GM23338 (cell line): ENCODE data around the gene ZNF460. TPM values are rescaled to one million over a fixed set of nuclear protein-coding genes. Genes with fewer than 3 reads are reported as not detected.
"Not testable (repeated sequence)": the region's sequence is repeated elsewhere in the genome, so short reads cannot be mapped to it uniquely, and the experiment has no call there.

ENCODE experiments used
- ATAC-seq: fragments of 200-7000 bp; cut with Tn5 transposase; 3 replicates; pipeline ENCODE4 v1.9.1; 2020
- DNase-seq: peaks from one replicate; pipeline ENCODE4 v3.0.0-alpha.2; 2015; ENCODE audit warnings: low spot score
- H2AFZ ChIP-seq: fragments of 200-600 bp; sonication (generic); 2 replicates; pipeline ENCODE4 v1.8.0; 2016; ENCODE audit warnings: antibody characterized with exemption, mild to moderate bottlenecking, moderate library complexity
- H3F3A ChIP-seq: fragments of 200-600 bp; sonication (generic); replicated peaks from 2 replicates; pipeline ENCODE4 v1.8.0; 2017; ENCODE audit warnings: antibody characterized with exemption, mixed run types, low read depth
- H3K27ac ChIP-seq: fragments of 200-600 bp; sonication (generic); 2 replicates; pipeline ENCODE4 v1.6.1; 2016; ENCODE audit warnings: low read depth
- H3K27me3 ChIP-seq: fragments of 200-600 bp; sonication (generic); 2 replicates; pipeline ENCODE4 v1.8.0; 2016; ENCODE audit warnings: mild to moderate bottlenecking, mixed run types, moderate library complexity; ENCODE audit not compliant: insufficient read depth
- H3K36me3 ChIP-seq: fragments of 200-600 bp; sonication (generic); 2 replicates; pipeline ENCODE4 v1.8.0; 2016; ENCODE audit warnings: mild to moderate bottlenecking; ENCODE audit not compliant: insufficient read depth
- H3K4me1 ChIP-seq: fragments of 200-600 bp; sonication (generic); 2 replicates; pipeline ENCODE4 v1.8.0; 2016; ENCODE audit warnings: mild to moderate bottlenecking, moderate library complexity; ENCODE audit not compliant: insufficient read depth
- H3K4me2 ChIP-seq: fragments of 200-600 bp; sonication (generic); 2 replicates; pipeline ENCODE4 v1.7.1; 2017; ENCODE audit warnings: mixed run types
- H3K4me3 ChIP-seq: fragments of 200-600 bp; sonication (generic); 2 replicates; pipeline ENCODE4 v1.6.1; 2016; ENCODE audit warnings: mixed run types
- H3K79me2 ChIP-seq: fragments of 200-600 bp; sonication (generic); replicated peaks from 2 replicates; pipeline ENCODE4 v1.8.0; 2017; ENCODE audit warnings: mild to moderate bottlenecking; ENCODE audit not compliant: insufficient read depth
- H3K9me2 ChIP-seq: fragments of 200-600 bp; sonication (generic); 2 replicates; pipeline ENCODE4 v1.8.0; 2017; ENCODE audit not compliant: insufficient read depth
- H4K20me1 ChIP-seq: fragments of 200-600 bp; sonication (generic); replicated peaks from 2 replicates; pipeline ENCODE4 v1.8.0; 2017; ENCODE audit warnings: mild to moderate bottlenecking; ENCODE audit not compliant: insufficient read depth
- H3K27ac Mint-ChIP-seq: 2 replicates; pipeline ENCODE4 v1.8.0; 2020; ENCODE audit warnings: inconsistent platforms, mild to moderate bottlenecking, moderate library complexity, mixed read lengths
- H3K27me3 Mint-ChIP-seq: 3 replicates; pipeline ENCODE4 v1.8.0; 2022; ENCODE audit warnings: low read depth, mild to moderate bottlenecking, moderate library complexity, mixed read lengths, inconsistent platforms; ENCODE audit not compliant: insufficient read depth, poor library complexity
- H3K36me3 Mint-ChIP-seq: 3 replicates; pipeline ENCODE4 v1.8.0; 2021; ENCODE audit warnings: low read depth, mild to moderate bottlenecking, inconsistent platforms, moderate library complexity, mixed read lengths
- H3K4me1 Mint-ChIP-seq: 3 replicates; pipeline ENCODE4 v1.8.0; 2020; ENCODE audit warnings: mild to moderate bottlenecking, inconsistent platforms, mixed read lengths
- H3K4me3 Mint-ChIP-seq: 3 replicates; pipeline ENCODE4 v1.8.0; 2021; ENCODE audit warnings: moderate library complexity, mild to moderate bottlenecking, inconsistent platforms, mixed read lengths
- H3K9me3 Mint-ChIP-seq: 3 replicates; pipeline ENCODE4 v1.8.0; 2020; ENCODE audit warnings: moderate library complexity, mild to moderate bottlenecking, inconsistent platforms, mixed read lengths
- CREB1 ChIP-seq: fragments of 250-450 bp; sonication (Bioruptor Pico); IDR thresholded peaks from 2 replicates; pipeline ENCODE4 v1.5.0; 2020; ENCODE audit warnings: low read depth, mild to moderate bottlenecking, moderate library complexity
- CTCF ChIP-seq, 2 experiments: fragments of 200-600 bp in 1 of 2; sonication (generic) in 1 of 2; conservative IDR thresholded peaks; 2 replicates each; pipeline versions ENCODE4 v1.5.1 to v1.6.1; 2016 to 2017; ENCODE audit warnings: antibody characterized with exemption in 2 of 2, low read depth in 2 of 2, mild to moderate bottlenecking in 2 of 2, moderate library complexity in 1 of 2
- EZH2 ChIP-seq: fragments of 200-600 bp; sonication (generic); IDR thresholded peaks from one replicate; pipeline ENCODE4 v1.8.0; 2017; ENCODE audit warnings: antibody characterized with exemption, mild to moderate bottlenecking, low read depth; ENCODE audit not compliant: unreplicated experiment
- STAT1 ChIP-seq: IDR thresholded peaks from one replicate; pipeline ENCODE4 v1.6.1; 2016; ENCODE audit warnings: antibody characterized with exemption; ENCODE audit not compliant: unreplicated experiment
- ZNF462 ChIP-seq: fragments of 250-450 bp; sonication (Bioruptor Pico); IDR thresholded peaks from 2 replicates; pipeline ENCODE4 v1.5.0; 2020; ENCODE audit warnings: mild to moderate bottlenecking, moderate library complexity
- polyA plus RNA-seq: library from polyadenylated mRNA; unstranded; fragments of >200 nt; fragmentation: Nextera tagmentation; extraction: Ambion mirVana; gene quantifications from 2 replicates; pipeline ENCODE4 v1.2.1, GENCODE V29; 2016
- total RNA-seq: library from RNA; depleted of rRNA; stranded (reverse); fragments of >200 nt; shearing (Covaris generic); gene quantifications from 2 replicates; pipeline ENCODE4 v1.2.3, GENCODE V29; 2014

Gene ZNF460
- total and polyA plus RNA-seq, 2 experiments from 2014 or later = 3.4 to 81.7 TPM

DNA sequence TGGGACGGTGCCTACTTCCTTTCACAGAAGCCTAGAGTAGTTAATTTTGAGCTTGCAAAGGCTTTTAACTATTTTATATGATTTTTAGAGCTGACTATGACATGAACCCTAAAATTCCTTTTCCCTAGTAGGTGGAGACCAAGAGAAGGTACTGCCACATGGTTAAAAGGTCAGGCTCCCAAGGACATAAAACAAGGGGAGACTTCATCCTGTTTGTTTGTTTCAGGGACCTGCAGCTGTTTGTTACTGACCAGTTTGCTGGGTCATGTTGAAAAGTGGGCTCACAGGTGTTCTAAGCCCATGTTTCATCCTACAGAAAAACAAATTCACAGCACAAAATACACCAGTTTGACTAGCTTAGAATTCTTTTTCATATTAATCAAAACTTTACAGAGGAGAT is 3.9 kb upstream of the ZNF460 start:
- Histone ChIP-seq H3K79me2 (peaks cover 10% of the 10 kb centered on the region), H2AFZ (no peak overlapping the region), H3K9me2 (no peaks in the 10 kb centered on the region), H3K4me3 (no peak overlapping the region), H3K4me1 (peaks cover 4% of the 10 kb centered on the region), H3K27me3 (no peaks in the 10 kb centered on the region), H3K36me3 (no peaks in the 10 kb centered on the region), H3K4me2 (no peak overlapping the region), H3F3A (no peaks in the 10 kb centered on the region), H3K27ac (no peak overlapping the region), H4K20me1 (peaks cover 5% of the 10 kb centered on the region; the same call in 1 of the 2 replicates)
- TF ChIP-seq CREB1 (CRISPR knock-in tag) = no peak
- no peak for TF ChIP-seq CTCF (conservative IDR thresholded peaks at IDR 0.05; ENCODE audit: low read depth in 2 of 2)
- TF ChIP-seq STAT1 = no peak
- TF ChIP-seq EZH2 = no peak
- no peak for TF ChIP-seq ZNF462
- peaks cover 5% of the 10 kb centered on the region for H3K4me1 Mint-ChIP-seq
- peaks cover 8% of the 10 kb centered on the region for H3K36me3 Mint-ChIP-seq
- no peak overlapping the region for H3K27ac Mint-ChIP-seq
- H3K4me3 Mint-ChIP-seq = no peak overlapping the region
- peaks cover 5% of the 10 kb centered on the region for H3K27me3 Mint-ChIP-seq
- DNase-seq (no peak), ATAC-seq (no peak)
- no peaks in the 10 kb centered on the region for H3K9me3 Mint-ChIP-seq

DNA sequence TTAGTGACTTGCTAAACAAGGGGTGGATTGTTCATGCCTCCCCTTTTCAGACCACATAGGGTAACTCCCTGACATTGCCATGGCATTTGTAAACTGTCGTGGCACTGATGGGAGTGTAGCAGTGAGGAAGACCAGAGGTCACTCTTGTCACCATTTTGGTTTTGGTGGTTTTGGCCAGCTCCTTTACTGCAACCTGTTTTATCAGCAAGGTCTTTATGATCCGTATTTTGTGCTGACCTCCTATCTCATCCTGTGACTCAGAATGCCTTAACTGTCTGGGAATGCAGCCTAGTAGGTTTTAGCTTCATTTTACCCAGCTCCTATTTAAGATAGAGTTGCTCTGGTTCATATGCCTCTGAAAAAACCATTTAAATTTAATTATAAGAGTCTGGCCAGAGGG is 1.8 kb upstream of the ZNF460 start:
- not testable (repeated sequence) for H3K9me3 Mint-ChIP-seq, H3K27ac Mint-ChIP-seq, H3F3A ChIP-seq, ATAC-seq, H3K27me3 ChIP-seq, H3K9me2 ChIP-seq, H3K4me2 ChIP-seq, DNase-seq, H3K4me3 Mint-ChIP-seq, H3K27me3 Mint-ChIP-seq, H3K27ac ChIP-seq, H3K4me3 ChIP-seq, H2AFZ ChIP-seq, H3K36me3 ChIP-seq
- H3K79me2 ChIP-seq = peaks cover 31% of the 10 kb centered on the region
- peaks cover 13% of the 10 kb centered on the region for H3K4me1 ChIP-seq
- H3K4me1 Mint-ChIP-seq = peaks cover 11% of the 10 kb centered on the region
- peaks cover 20% of the 10 kb centered on the region; the same call in 1 of the 2 replicates for H4K20me1 ChIP-seq
- H3K36me3 Mint-ChIP-seq = peaks cover 24% of the 10 kb centered on the region
